K562 (cell line): ENCODE measurements around the gene PUM1. TPM values are rescaled to one million over a fixed set of nuclear protein-coding genes. Genes with fewer than 3 reads are reported as not detected.

ENCODE experiments used
- BMI1 ChIP-seq: fragments of 150-350 bp; IDR thresholded peaks from 2 replicates; pipeline ENCODE4 v1.6.1; 2014; ENCODE audit warnings: low read length
- CEBPB ChIP-seq: fragments of 450-650 bp; IDR thresholded peaks from 2 replicates; pipeline ENCODE4 v1.6.1; 2016; ENCODE audit warnings: missing genetic modification characterization, missing compliant biosample characterization
- CREB5 ChIP-seq: fragments of 250-450 bp; sonication (Bioruptor Pico); IDR thresholded peaks from 2 replicates; pipeline ENCODE4 v1.5.0; 2020; ENCODE audit warnings: mild to moderate bottlenecking
- CTCFL ChIP-seq: IDR thresholded peaks from 2 replicates; pipeline ENCODE4 v1.6.1; 2011; ENCODE audit warnings: borderline replicate concordance, low read depth, mild to moderate bottlenecking, moderate library complexity, low read length; ENCODE audit not compliant: insufficient read depth, poor library complexity, severe bottlenecking
- EGR1 ChIP-seq: fragments of 450-650 bp; conservative IDR thresholded peaks from 2 replicates; pipeline ENCODE4 v1.6.1; 2017; ENCODE audit warnings: mild to moderate bottlenecking
- ESRRA ChIP-seq: fragments of 450-650 bp; IDR thresholded peaks from 2 replicates; pipeline ENCODE4 v1.6.1; 2014; ENCODE audit warnings: low read depth, mild to moderate bottlenecking, moderate library complexity, borderline replicate concordance
- FOXA3 ChIP-seq, 2 experiments: fragments of 450-650 bp in 1 of 2; sonication (generic) in 1 of 2; formaldehyde crosslinking; IDR thresholded peaks in 1 of 2; conservative IDR thresholded peaks in 1 of 2; 2 replicates each; pipeline versions ENCODE4 v1.4.0 to v1.8.0; 2020 to 2022; ENCODE audit warnings: mild to moderate bottlenecking in 2 of 2, missing genetic modification reagents in 1 of 2
- HMGXB4 ChIP-seq: sonication (generic); formaldehyde crosslinking; IDR thresholded peaks from 2 replicates; pipeline ENCODE4 v1.8.1; 2023; ENCODE audit warnings: mild to moderate bottlenecking, missing genetic modification reagents
- JUND ChIP-seq, 2 experiments: IDR thresholded peaks; 2 replicates in 1 of 2; 3 replicates in 1 of 2; pipeline ENCODE4 v1.6.1; 2011; ENCODE audit warnings: borderline replicate concordance in 2 of 2, low read depth in 2 of 2, low read length in 2 of 2, improper control_type of control experiment in 1 of 2, missing biosample characterization in 1 of 2, missing genetic modification characterization in 1 of 2, missing genetic modification reagents in 1 of 2
- MYNN ChIP-seq, 2 experiments: sonication (generic); formaldehyde crosslinking in 1 of 2; IDR thresholded peaks; 2 replicates each; pipeline versions ENCODE4 v1.5.0 to v1.6.1; 2016 to 2020; ENCODE audit warnings: antibody characterized with exemption in 1 of 2, missing genetic modification reagents in 1 of 2
- NFIX ChIP-seq: fragments of 250-450 bp; sonication (Bioruptor Pico); IDR thresholded peaks from 2 replicates; pipeline ENCODE4 v1.4.0; 2020; ENCODE audit warnings: low read depth, mild to moderate bottlenecking, moderate library complexity
- PML ChIP-seq: IDR thresholded peaks from 2 replicates; pipeline ENCODE4 v1.6.1; 2012; ENCODE audit warnings: low read length, inconsistent platforms
- RFX5 ChIP-seq: IDR thresholded peaks from 2 replicates; pipeline ENCODE4 v1.6.1; 2011; ENCODE audit warnings: low read depth, mild to moderate bottlenecking, improper control_type of control experiment, low read length
- USF1 ChIP-seq: sonication (generic); formaldehyde crosslinking; IDR thresholded peaks from 2 replicates; pipeline ENCODE4 v1.9.0; 2022; ENCODE audit warnings: mild to moderate bottlenecking, missing genetic modification reagents
- ZC3H4 ChIP-seq: sonication (generic); formaldehyde crosslinking; IDR thresholded peaks from 2 replicates; pipeline ENCODE4 v1.9.0; 2021; ENCODE audit warnings: missing genetic modification reagents, borderline replicate concordance
- ZKSCAN1 ChIP-seq: fragments of 150-350 bp; IDR thresholded peaks from 2 replicates; pipeline ENCODE4 v1.6.1; 2016; ENCODE audit warnings: low read depth, low read length
- ZKSCAN3 ChIP-seq: fragments of 250-450 bp; sonication (Bioruptor Pico); IDR thresholded peaks from 2 replicates; pipeline ENCODE4 v1.4.0; 2020
- ZNF232 ChIP-seq: sonication (generic); formaldehyde crosslinking; IDR thresholded peaks from 2 replicates; pipeline ENCODE4 v1.8.0; 2022; ENCODE audit warnings: mild to moderate bottlenecking, missing genetic modification reagents
- ZNF766 ChIP-seq: fragments of 200-800 bp; sonication (Bioruptor generic); conservative IDR thresholded peaks from 2 replicates; pipeline ENCODE4 v1.6.1; 2016; ENCODE audit warnings: missing genetic modification characterization, missing compliant biosample characterization
- polyA plus RNA-seq, 8 experiments: library from polyadenylated mRNA; depleted of rRNA in 4 of 8; stranded (reverse) in 5 of 8; unstranded in 3 of 8; fragments of >200 nt; fragmentation: Nextera tagmentation in 2 of 8; fragmentation: Illumina TruSeq in 1 of 8; extraction: Ambion mirVana in 2 of 8; extraction: Trizol in 1 of 8; gene quantifications; 2 replicates each; pipeline versions ENCODE4 v1.2.1 to v1.2.3, GENCODE V29; 2011 to 2014; ENCODE audit warnings: inconsistent platforms in 1 of 8, missing spikeins in 1 of 8
- total RNA-seq, 7 experiments: library from RNA; depleted of rRNA in 6 of 7; stranded (reverse); fragments of >200 nt in 6 of 7; fragmentation: Illumina TruSeq in 2 of 7; extraction: Trizol in 2 of 7; gene quantifications; 2 replicates each; pipeline versions ENCODE4 v1.2.1 to v1.2.3, GENCODE V29; 2011 to 2021; ENCODE audit warnings: low replicate concordance in 1 of 7

The PUM1 gene
- total and polyA plus RNA-seq, 9 of the 15 experiments (the other 6 are each of a cell fraction or from before 2014, with no cell fraction given), result 37.7 to 104 (median 55.7) TPM

- TF ChIP-seq PML, result peak; percentile 85
- peak; percentile 55; the same call in 1 of the 2 replicates for TF ChIP-seq ESRRA
- TF ChIP-seq ZC3H4, result no peak
- TF ChIP-seq CREB5 (CRISPR knock-in tag), result no peak
- no peak for TF ChIP-seq EGR1
- no peak for TF ChIP-seq ZKSCAN3 (CRISPR knock-in tag)
- TF ChIP-seq JUND (IDR thresholded peaks at IDR 0.05; ENCODE audit: borderline replicate concordance, low read depth, low read length), result peak; percentile 43; the same call in 1 of the 2 replicates
- peak; percentile 63; the same call in 2 of the 3 replicates for TF ChIP-seq JUND (tag; IDR thresholded peaks at IDR 0.05; ENCODE audit: borderline replicate concordance, low read depth, low read length)
- TF ChIP-seq MYNN (IDR thresholded peaks at IDR 0.05), result peak; percentile 84
- no peak for TF ChIP-seq MYNN (CRISPR knock-in tag; IDR thresholded peaks at IDR 0.05)
- TF ChIP-seq ZKSCAN1, result 0 out of 2 replicates have a peak, but pooled peaks have one; percentile 13
- TF ChIP-seq RFX5, result no peak
- no peak for TF ChIP-seq ZNF232
- TF ChIP-seq FOXA3 (CRISPR knock-in tag; conservative IDR thresholded peaks at IDR 0.05 in 1 of 2, IDR thresholded peaks at IDR 0.05 in 1 of 2), result peak in 1 of 2 experiments; percentile 80; a peak in 2 of 4 replicates
- no peak for TF ChIP-seq CTCFL
- TF ChIP-seq NFIX (CRISPR knock-in tag), result no peak
- TF ChIP-seq BMI1, result peak; percentile 90
- TF ChIP-seq USF1 (CRISPR knock-in tag), result peak; percentile 45
- no peak for TF ChIP-seq CEBPB (tag)
- peak; percentile 65; the same call in 1 of the 2 replicates for TF ChIP-seq ZNF766
- TF ChIP-seq HMGXB4, result peak; percentile 58; the same call in 1 of the 2 replicates
Measured at GRCh38 chr1:31065310-31066217, at the start of gene PUM1 (continued).
